Neural progenitor cell (in vitro differentiated cells): ENCODE measurements around the gene SIPA1L3.

Experiments
- EZH2 ChIP-seq: fragments of 200-600 bp; sonication (generic); IDR thresholded peaks from 2 replicates; pipeline ENCODE4 v1.6.1; 2017; ENCODE audit warnings: antibody characterized with exemption, mild to moderate bottlenecking, moderate library complexity
- EZH2phosphoT487 ChIP-seq: fragments of 200-600 bp; sonication (generic); IDR thresholded peaks from 2 replicates; pipeline ENCODE4 v1.6.1; 2017; ENCODE audit warnings: antibody characterized with exemption
- TF ChIP-seq, protein P1 (sequence below): fragments of 200-600 bp; sonication (generic); IDR thresholded peaks from 2 replicates; pipeline ENCODE4 v1.5.1; 2017; ENCODE audit warnings: antibody characterized with exemption, mild to moderate bottlenecking

DNA sequence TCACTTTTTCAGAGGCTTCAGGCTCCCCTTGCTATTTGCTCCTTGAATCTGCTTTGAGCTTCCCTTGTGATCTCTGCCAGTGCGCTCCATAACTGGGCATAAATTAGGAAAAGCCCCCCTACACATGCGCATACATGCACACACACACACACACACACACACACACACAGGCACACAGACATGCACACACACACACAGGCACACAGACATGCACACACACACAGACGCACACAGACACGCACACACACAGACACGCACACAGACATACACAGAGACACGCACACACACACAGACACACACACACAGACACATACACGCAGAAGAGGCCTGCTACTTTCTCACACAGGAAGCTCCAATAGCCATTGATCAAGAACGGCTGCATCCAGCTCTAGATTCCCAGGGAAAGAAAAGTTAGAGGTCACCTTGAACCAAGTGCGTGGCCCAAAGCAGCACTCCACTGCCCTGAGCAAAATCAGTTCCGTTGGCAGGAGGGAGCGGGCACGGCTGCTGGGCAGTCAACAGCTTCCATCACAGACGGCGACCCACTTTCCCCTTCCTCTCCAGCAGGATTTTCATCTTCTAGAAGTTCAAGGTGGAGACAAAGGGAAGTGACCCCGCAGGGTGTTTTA is 171.4 kb downstream of the SIPA1L3 start:
- TF ChIP-seq, protein P1, sequence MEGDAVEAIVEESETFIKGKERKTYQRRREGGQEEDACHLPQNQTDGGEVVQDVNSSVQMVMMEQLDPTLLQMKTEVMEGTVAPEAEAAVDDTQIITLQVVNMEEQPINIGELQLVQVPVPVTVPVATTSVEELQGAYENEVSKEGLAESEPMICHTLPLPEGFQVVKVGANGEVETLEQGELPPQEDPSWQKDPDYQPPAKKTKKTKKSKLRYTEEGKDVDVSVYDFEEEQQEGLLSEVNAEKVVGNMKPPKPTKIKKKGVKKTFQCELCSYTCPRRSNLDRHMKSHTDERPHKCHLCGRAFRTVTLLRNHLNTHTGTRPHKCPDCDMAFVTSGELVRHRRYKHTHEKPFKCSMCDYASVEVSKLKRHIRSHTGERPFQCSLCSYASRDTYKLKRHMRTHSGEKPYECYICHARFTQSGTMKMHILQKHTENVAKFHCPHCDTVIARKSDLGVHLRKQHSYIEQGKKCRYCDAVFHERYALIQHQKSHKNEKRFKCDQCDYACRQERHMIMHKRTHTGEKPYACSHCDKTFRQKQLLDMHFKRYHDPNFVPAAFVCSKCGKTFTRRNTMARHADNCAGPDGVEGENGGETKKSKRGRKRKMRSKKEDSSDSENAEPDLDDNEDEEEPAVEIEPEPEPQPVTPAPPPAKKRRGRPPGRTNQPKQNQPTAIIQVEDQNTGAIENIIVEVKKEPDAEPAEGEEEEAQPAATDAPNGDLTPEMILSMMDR, result no peak
- TF ChIP-seq EZH2 (no peak), EZH2phosphoT487 (no peak)
